HEK293 (cell line): ENCODE measurements around the gene KAT14.

Source experiments
- CTCF ChIA-PET: fragments of 350-600 bp; formaldehyde crosslinking; extraction: SDS; loops from one replicate; lab custom pipeline; 2021; ENCODE audit warnings: antibody characterized with exemption; lab: Yijun Ruan, JAX
- POLR2A ChIA-PET: fragments of 300-600 bp; formaldehyde crosslinking; extraction: SDS; loops from one replicate; lab custom pipeline; 2020; ENCODE audit warnings: antibody characterized with exemption, inconsistent platforms; lab: Yijun Ruan, JAX
- H3K27ac ChIP-seq: fragments of 200-500 bp; sonication (Bioruptor generic); 2 replicates; pipeline ENCODE4 v1.5.1; 2014; ENCODE audit warnings: low read depth, low read length, control low read depth, inconsistent platforms; ENCODE audit errors: extremely low read depth
- H3K36me3 ChIP-seq, 2 experiments: fragments of 200-500 bp in 1 of 2; sonication (Bioruptor generic) in 1 of 2; 1 replicate in 1 of 2; 2 replicates in 1 of 2; pipeline ENCODE4 v1.5.1; 2014 to 2017; ENCODE audit warnings: inconsistent platforms in 2 of 2, low read length in 2 of 2; ENCODE audit not compliant: control insufficient read depth in 2 of 2, insufficient read depth in 1 of 2
- H3K4me1 ChIP-seq: fragments of 200-500 bp; sonication (Bioruptor generic); 2 replicates; pipeline ENCODE4 v1.5.1; 2014; ENCODE audit warnings: mild to moderate bottlenecking, low read length, inconsistent platforms; ENCODE audit not compliant: control insufficient read depth, insufficient read depth
- H3K4me3 ChIP-seq: 2 replicates; pipeline ENCODE4 v1.5.1; 2011; ENCODE audit warnings: low read depth, mild to moderate bottlenecking, control low read depth, low read length, moderate library complexity
- H3K9me3 ChIP-seq: fragments of 200-500 bp; sonication (Bioruptor generic); 2 replicates; pipeline ENCODE4 v1.5.1; 2014; ENCODE audit warnings: low read depth, low read length, inconsistent platforms; ENCODE audit not compliant: control insufficient read depth, insufficient read depth
- FEZF1 ChIP-seq: fragments of 450-650 bp; formaldehyde crosslinking; IDR thresholded peaks from 2 replicates; pipeline ENCODE4 v1.5.1; 2016; ENCODE audit warnings: missing biosample characterization, missing genetic modification characterization
- KLF16 ChIP-seq: fragments of 450-650 bp; formaldehyde crosslinking; IDR thresholded peaks from 2 replicates; pipeline ENCODE4 v1.5.1; 2017; ENCODE audit warnings: missing biosample characterization, missing genetic modification characterization
- MZF1 ChIP-seq: fragments of 450-650 bp; formaldehyde crosslinking; IDR thresholded peaks from 2 replicates; pipeline ENCODE4 v1.5.1; 2017; ENCODE audit warnings: missing biosample characterization, missing genetic modification characterization, borderline replicate concordance
- ZBTB20 ChIP-seq: fragments of 450-650 bp; formaldehyde crosslinking; IDR thresholded peaks from 2 replicates; pipeline ENCODE4 v1.5.1; 2016; ENCODE audit warnings: missing biosample characterization, missing genetic modification characterization
- ZEB2 ChIP-seq: fragments of 450-650 bp; formaldehyde crosslinking; IDR thresholded peaks from 2 replicates; pipeline ENCODE4 v1.5.1; 2016; ENCODE audit warnings: missing biosample characterization, missing genetic modification characterization
- ZFHX2 ChIP-seq: fragments of 450-650 bp; formaldehyde crosslinking; conservative IDR thresholded peaks from 2 replicates; pipeline ENCODE4 v1.5.1; 2016; ENCODE audit warnings: missing biosample characterization, missing genetic modification characterization
- ZNF133 ChIP-seq: fragments of 450-650 bp; formaldehyde crosslinking; IDR thresholded peaks from 2 replicates; pipeline ENCODE4 v1.5.1; 2016; ENCODE audit warnings: missing biosample characterization, missing genetic modification characterization
- ZNF202 ChIP-seq: fragments of 450-650 bp; formaldehyde crosslinking; IDR thresholded peaks from 2 replicates; pipeline ENCODE4 v1.5.1; 2016; ENCODE audit warnings: missing biosample characterization, missing genetic modification characterization, borderline replicate concordance
- ZNF214 ChIP-seq: fragments of 450-650 bp; formaldehyde crosslinking; IDR thresholded peaks from 2 replicates; pipeline ENCODE4 v1.5.1; 2017; ENCODE audit warnings: missing biosample characterization, mild to moderate bottlenecking, missing genetic modification characterization, borderline replicate concordance
- ZNF274 ChIP-seq, 2 experiments: fragments of 200-500 bp in 1 of 2; fragments of 450-650 bp in 1 of 2; sonication (Bioruptor generic) in 1 of 2; formaldehyde crosslinking in 1 of 2; IDR thresholded peaks; 2 replicates each; pipeline versions ENCODE4 v1.5.1 to v1.6.1; 2014 to 2016; ENCODE audit warnings: borderline replicate concordance in 1 of 2, inconsistent platforms in 1 of 2, low read length in 1 of 2, missing biosample characterization in 1 of 2, missing genetic modification characterization in 1 of 2
- ZNF311 ChIP-seq: fragments of 450-650 bp; formaldehyde crosslinking; IDR thresholded peaks from 2 replicates; pipeline ENCODE4 v1.5.1; 2017; ENCODE audit warnings: missing biosample characterization, missing genetic modification characterization, borderline replicate concordance
- ZNF501 ChIP-seq: fragments of 450-650 bp; formaldehyde crosslinking; IDR thresholded peaks from 2 replicates; pipeline ENCODE4 v1.5.1; 2016; ENCODE audit warnings: missing biosample characterization, missing genetic modification characterization
- ZNF610 ChIP-seq: fragments of 450-650 bp; formaldehyde crosslinking; IDR thresholded peaks from 2 replicates; pipeline ENCODE4 v1.5.1; 2016; ENCODE audit warnings: missing biosample characterization, missing genetic modification characterization, borderline replicate concordance
- TF ChIP-seq, protein P1 (sequence below): fragments of 450-650 bp; formaldehyde crosslinking; IDR thresholded peaks from 2 replicates; pipeline ENCODE4 v1.5.1; 2016; ENCODE audit warnings: missing biosample characterization, missing genetic modification characterization
- TF ChIP-seq, protein P2 (sequence below): fragments of 450-650 bp; formaldehyde crosslinking; IDR thresholded peaks from 2 replicates; pipeline ENCODE4 v1.5.1; 2016; ENCODE audit warnings: missing biosample characterization, missing genetic modification characterization

The KAT14 gene

GRCh38 chr20:18090044-18090443 is 47.6 kb upstream of the KAT14 start:
- Histone ChIP-seq H3K4me1 (no peaks in the 10 kb centered on the region), H3K4me3 (no peak overlapping the region), H3K36me3 (no peaks in the 10 kb centered on the region), H3K27ac (no peak overlapping the region), H3K9me3 (no peaks in the 10 kb centered on the region)
- POLR2A ChIA-PET = no interaction called here
- CTCF ChIA-PET = interaction anchor here (0.7 kb wide), 1 partner anchor 100 kb away, joined by 4 read pairs; no protein-coding TSS in a partner anchor
- TF ChIP-seq, protein P1, sequence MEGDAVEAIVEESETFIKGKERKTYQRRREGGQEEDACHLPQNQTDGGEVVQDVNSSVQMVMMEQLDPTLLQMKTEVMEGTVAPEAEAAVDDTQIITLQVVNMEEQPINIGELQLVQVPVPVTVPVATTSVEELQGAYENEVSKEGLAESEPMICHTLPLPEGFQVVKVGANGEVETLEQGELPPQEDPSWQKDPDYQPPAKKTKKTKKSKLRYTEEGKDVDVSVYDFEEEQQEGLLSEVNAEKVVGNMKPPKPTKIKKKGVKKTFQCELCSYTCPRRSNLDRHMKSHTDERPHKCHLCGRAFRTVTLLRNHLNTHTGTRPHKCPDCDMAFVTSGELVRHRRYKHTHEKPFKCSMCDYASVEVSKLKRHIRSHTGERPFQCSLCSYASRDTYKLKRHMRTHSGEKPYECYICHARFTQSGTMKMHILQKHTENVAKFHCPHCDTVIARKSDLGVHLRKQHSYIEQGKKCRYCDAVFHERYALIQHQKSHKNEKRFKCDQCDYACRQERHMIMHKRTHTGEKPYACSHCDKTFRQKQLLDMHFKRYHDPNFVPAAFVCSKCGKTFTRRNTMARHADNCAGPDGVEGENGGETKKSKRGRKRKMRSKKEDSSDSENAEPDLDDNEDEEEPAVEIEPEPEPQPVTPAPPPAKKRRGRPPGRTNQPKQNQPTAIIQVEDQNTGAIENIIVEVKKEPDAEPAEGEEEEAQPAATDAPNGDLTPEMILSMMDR (tag by site-specific recombination) = peak; percentile 40; the same call in 1 of the 2 replicates
- TF ChIP-seq ZNF311 = no peak

DNA sequence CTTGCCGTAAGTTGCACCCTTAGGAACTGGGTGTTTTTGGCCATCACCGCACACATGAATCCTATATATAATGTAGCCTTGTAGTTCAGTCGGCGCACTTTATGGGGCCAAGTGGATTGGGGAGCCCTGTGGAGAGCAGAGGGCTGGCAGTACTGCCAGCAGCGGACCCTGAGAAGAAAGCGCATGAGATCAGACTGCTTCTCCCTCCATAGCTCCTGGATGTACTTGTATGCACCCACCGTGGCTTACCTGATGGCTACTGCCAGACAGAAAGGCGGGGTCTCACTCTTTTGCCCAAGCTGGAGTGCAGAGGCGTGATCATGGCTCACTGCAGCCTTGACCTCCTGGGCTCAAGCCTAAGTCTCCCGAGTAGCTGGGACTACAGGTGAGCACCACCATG is 47.2 kb upstream of the KAT14 start:
- POLR2A ChIA-PET = no interaction called here
- Histone ChIP-seq H3K36me3 (no peaks in the 10 kb centered on the region), H3K4me1 (no peaks in the 10 kb centered on the region), H3K27ac (no peak overlapping the region), H3K4me3 (no peak overlapping the region), H3K9me3 (no peaks in the 10 kb centered on the region)
- TF ChIP-seq ZNF133 (tag by site-specific recombination) (no peak), ZBTB20 (no peak), ZNF274 (IDR thresholded peaks at IDR 0.05; ENCODE audit: low read length) (no peak), ZNF274 (tag by site-specific recombination; IDR thresholded peaks at IDR 0.05; ENCODE audit: borderline replicate concordance) (no peak), ZNF501 (no peak), MZF1 (tag by site-specific recombination) (no peak)
- CTCF ChIA-PET = interaction anchor here (0.7 kb wide), 1 partner anchor 100 kb away, joined by 4 read pairs; no protein-coding TSS in a partner anchor

- Histone ChIP-seq H3K27ac (no peak overlapping the region), H3K4me1 (no peaks in the 10 kb centered on the region), H3K4me3 (no peak overlapping the region), H3K36me3 (no peaks in the 10 kb centered on the region), H3K9me3 (no peaks in the 10 kb centered on the region)
- ChIA-PET POLR2A (no interaction called here), CTCF (interaction anchor here (1.2 kb wide), 1 partner anchor 184 kb away, joined by 3 read pairs; no protein-coding TSS in a partner anchor)
- TF ChIP-seq ZNF610 (no peak), FEZF1 (tag by site-specific recombination) (no peak), ZEB2 (tag by site-specific recombination) (no peak)
- TF ChIP-seq, protein P2, sequence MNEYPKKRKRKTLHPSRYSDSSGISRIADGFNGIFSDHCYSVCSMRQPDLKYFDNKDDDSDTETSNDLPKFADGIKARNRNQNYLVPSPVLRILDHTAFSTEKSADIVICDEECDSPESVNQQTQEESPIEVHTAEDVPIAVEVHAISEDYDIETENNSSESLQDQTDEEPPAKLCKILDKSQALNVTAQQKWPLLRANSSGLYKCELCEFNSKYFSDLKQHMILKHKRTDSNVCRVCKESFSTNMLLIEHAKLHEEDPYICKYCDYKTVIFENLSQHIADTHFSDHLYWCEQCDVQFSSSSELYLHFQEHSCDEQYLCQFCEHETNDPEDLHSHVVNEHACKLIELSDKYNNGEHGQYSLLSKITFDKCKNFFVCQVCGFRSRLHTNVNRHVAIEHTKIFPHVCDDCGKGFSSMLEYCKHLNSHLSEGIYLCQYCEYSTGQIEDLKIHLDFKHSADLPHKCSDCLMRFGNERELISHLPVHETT = no peak
Measured at GRCh38 chr20:18091623-18092022, 46.0 kb upstream of the KAT14 start.

DNA sequence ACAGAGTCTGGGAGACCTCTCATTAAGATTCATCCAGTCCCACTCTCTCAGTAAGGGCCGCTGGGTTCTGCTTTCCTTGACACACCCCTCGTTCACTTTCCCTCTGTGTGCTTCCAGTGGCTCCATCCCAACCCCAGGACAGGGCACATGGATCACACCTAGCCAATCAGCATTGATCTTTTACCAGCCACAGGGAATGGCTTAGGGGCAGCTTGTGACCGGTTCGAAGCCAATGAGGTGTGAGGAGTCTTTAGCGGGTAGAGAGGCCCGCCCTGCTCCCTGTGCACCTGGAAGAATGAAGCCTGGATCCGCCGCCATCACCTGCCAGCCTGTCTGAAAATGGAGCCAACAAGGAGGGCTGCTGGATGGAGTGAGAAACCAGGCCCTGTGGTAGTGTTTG is 44.8 kb upstream of the KAT14 start:
- ChIA-PET CTCF (no interaction called here), POLR2A (no interaction called here)
- Histone ChIP-seq H3K9me3 (no peaks in the 10 kb centered on the region), H3K4me3 (no peak overlapping the region), H3K36me3 (no peaks in the 10 kb centered on the region), H3K4me1 (no peaks in the 10 kb centered on the region), H3K27ac (no peak overlapping the region)
- no peak for TF ChIP-seq ZFHX2
- no peak for TF ChIP-seq KLF16 (tag by site-specific recombination)
- no peak for TF ChIP-seq ZNF214 (tag by site-specific recombination)
- no peak for TF ChIP-seq ZNF202 (tag by site-specific recombination)
